ENCODE data around the gene ARHGEF10L.
A peak's percentile ranks its signal among the peaks of the same experiment; 100 is the strongest.

The ARHGEF10L gene

GRCh38 chr1:17657436-17657835 is 117.9 kb downstream of the ARHGEF10L start:
- TF ChIP-seq GABPA (IDR thresholded peaks at IDR 0.05; ENCODE audit: low read depth): no peak
- TF ChIP-seq, protein P1, sequence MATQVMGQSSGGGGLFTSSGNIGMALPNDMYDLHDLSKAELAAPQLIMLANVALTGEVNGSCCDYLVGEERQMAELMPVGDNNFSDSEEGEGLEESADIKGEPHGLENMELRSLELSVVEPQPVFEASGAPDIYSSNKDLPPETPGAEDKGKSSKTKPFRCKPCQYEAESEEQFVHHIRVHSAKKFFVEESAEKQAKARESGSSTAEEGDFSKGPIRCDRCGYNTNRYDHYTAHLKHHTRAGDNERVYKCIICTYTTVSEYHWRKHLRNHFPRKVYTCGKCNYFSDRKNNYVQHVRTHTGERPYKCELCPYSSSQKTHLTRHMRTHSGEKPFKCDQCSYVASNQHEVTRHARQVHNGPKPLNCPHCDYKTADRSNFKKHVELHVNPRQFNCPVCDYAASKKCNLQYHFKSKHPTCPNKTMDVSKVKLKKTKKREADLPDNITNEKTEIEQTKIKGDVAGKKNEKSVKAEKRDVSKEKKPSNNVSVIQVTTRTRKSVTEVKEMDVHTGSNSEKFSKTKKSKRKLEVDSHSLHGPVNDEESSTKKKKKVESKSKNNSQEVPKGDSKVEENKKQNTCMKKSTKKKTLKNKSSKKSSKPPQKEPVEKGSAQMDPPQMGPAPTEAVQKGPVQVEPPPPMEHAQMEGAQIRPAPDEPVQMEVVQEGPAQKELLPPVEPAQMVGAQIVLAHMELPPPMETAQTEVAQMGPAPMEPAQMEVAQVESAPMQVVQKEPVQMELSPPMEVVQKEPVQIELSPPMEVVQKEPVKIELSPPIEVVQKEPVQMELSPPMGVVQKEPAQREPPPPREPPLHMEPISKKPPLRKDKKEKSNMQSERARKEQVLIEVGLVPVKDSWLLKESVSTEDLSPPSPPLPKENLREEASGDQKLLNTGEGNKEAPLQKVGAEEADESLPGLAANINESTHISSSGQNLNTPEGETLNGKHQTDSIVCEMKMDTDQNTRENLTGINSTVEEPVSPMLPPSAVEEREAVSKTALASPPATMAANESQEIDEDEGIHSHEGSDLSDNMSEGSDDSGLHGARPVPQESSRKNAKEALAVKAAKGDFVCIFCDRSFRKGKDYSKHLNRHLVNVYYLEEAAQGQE (IDR thresholded peaks at IDR 0.05; ENCODE audit: insufficient replicate concordance, low read depth): no peak
- no peak for TF ChIP-seq CTCF (IDR thresholded peaks at IDR 0.05; ENCODE audit: insufficient read depth, low read length)
- no peak for TF ChIP-seq SPI1 (IDR thresholded peaks at IDR 0.05; ENCODE audit: borderline replicate concordance, low read depth)
- TF ChIP-seq POLR2AphosphoS5 (IDR thresholded peaks at IDR 0.05; ENCODE audit: low read depth): no peak
- Histone ChIP-seq H3K27me3 (ENCODE audit: insufficient read depth, poor library complexity, severe bottlenecking) (no peaks in the 10 kb centered on the region), H3K27ac (replicated peaks) (no peak overlapping the region), H3K4me3 (replicated peaks; ENCODE audit: insufficient read depth, low read length) (no peak overlapping the region)
- no peak for DNase-seq (ENCODE audit: low read depth in 1 of 2, low spot score in 1 of 2)

GRCh38 chr1:17658837-17659236 is 119.3 kb downstream of the ARHGEF10L start:
- Histone ChIP-seq H3K27ac (replicated peaks) (no peak overlapping the region), H3K4me3 (replicated peaks; ENCODE audit: insufficient read depth, low read length) (no peak overlapping the region), H3K27me3 (ENCODE audit: insufficient read depth, poor library complexity, severe bottlenecking) (no peaks in the 10 kb centered on the region)
- DNase-seq (ENCODE audit: low read depth in 1 of 2, low spot score in 1 of 2): no peak
- TF ChIP-seq SPI1 (IDR thresholded peaks at IDR 0.05; ENCODE audit: borderline replicate concordance, low read depth): peak; percentile 68
- no peak for TF ChIP-seq POLR2AphosphoS5 (IDR thresholded peaks at IDR 0.05; ENCODE audit: low read depth)

DNA sequence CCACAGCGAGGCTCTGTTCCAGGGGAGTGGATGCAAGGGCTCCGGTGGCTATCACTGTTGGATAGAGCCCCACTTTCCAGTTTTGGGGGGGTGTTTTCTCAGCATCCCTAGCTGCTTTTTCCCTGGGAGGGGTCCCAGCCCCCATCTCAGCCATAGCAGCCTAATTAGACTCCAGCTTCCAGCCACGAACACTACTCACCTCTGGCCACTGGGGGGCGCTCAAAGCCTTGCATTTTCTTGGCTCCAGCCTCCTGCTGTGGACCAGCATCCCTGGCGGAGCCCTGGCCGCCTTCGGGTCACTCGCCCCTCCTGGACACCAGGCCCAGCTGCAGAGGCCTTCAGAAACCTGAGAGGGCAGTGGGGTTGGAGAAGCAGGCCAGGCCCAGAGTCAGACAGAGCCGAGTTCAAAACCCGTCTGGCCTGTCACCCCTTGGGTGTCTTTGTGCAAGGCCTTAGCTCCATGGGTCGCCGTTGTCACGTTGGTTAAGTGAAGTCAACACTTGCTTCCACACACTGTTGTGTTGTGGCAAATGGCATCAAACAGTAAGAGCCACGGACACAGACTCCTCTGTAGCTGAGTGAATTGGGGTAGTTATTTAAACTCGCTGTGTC is 122.2 kb downstream of the ARHGEF10L start:
- H3K27ac ChIP-seq (replicated peaks): no peak overlapping the region
- TF ChIP-seq, protein P1 (IDR thresholded peaks at IDR 0.05; ENCODE audit: insufficient replicate concordance, low read depth): no peak
- peak; percentile 83 for TF ChIP-seq CTCF (IDR thresholded peaks at IDR 0.05; ENCODE audit: insufficient read depth, low read length)
- peak in 1 of 2 experiments; percentile 59 for DNase-seq (ENCODE audit: low read depth in 1 of 2, low spot score in 1 of 2)
- no peaks in the 10 kb centered on the region for H3K27me3 ChIP-seq (ENCODE audit: insufficient read depth, poor library complexity, severe bottlenecking)
- H3K4me3 ChIP-seq (replicated peaks; ENCODE audit: insufficient read depth, low read length): no peak overlapping the region

GRCh38 chr1:17662296-17662695 is 122.8 kb downstream of the ARHGEF10L start:
- no peak for DNase-seq (ENCODE audit: low read depth in 1 of 2, low spot score in 1 of 2)
- TF ChIP-seq CTCF (IDR thresholded peaks at IDR 0.05; ENCODE audit: insufficient read depth, low read length): no peak
- TF ChIP-seq, protein P1 (IDR thresholded peaks at IDR 0.05; ENCODE audit: insufficient replicate concordance, low read depth): no peak
- TF ChIP-seq POLR2AphosphoS5 (IDR thresholded peaks at IDR 0.05; ENCODE audit: low read depth): no peak
- TF ChIP-seq SPI1 (IDR thresholded peaks at IDR 0.05; ENCODE audit: borderline replicate concordance, low read depth): no peak
- no peak for TF ChIP-seq GABPA (IDR thresholded peaks at IDR 0.05; ENCODE audit: low read depth)
- Histone ChIP-seq H3K27me3 (ENCODE audit: insufficient read depth, poor library complexity, severe bottlenecking) (no peaks in the 10 kb centered on the region), H3K27ac (replicated peaks) (no peak overlapping the region), H3K4me3 (replicated peaks; ENCODE audit: insufficient read depth, low read length) (no peak overlapping the region)
